ENCODE results near the gene RANBP9. TPM values are rescaled to one million over a fixed set of nuclear protein-coding genes. Genes with fewer than 3 reads are reported as not detected.
A peak's percentile ranks its signal among the peaks of the same experiment; 100 is the strongest.

The RANBP9 gene
- total and polyA plus RNA-seq, 2 of the 13 experiments (the other 11 are each of a cell fraction or from before 2014, with no cell fraction given), result 26.6 to 30.6 TPM

DNA sequence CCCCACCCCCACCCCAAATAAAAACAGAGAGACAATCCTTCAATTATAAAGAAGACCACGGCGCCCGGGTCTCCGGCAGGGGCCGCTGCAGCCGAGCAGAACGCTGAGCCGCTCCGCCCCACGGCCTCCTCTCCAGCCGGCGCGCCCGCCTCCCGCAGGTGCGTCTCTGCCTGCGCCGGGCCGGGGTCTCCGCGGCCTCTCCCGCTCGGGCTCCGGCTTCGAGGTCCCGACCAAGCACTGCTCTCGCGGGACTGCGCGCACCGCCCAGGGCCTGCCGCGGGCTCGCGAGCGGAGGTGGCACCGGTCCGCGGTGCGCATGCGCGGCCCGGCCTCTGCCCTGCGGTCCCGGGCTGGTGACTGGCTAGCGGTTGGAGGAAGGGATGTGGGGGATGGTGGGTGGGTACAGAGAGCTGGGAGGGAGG is 137.5 kb downstream of the RANBP9 start (continued):
- TF ChIP-seq, protein P1, sequence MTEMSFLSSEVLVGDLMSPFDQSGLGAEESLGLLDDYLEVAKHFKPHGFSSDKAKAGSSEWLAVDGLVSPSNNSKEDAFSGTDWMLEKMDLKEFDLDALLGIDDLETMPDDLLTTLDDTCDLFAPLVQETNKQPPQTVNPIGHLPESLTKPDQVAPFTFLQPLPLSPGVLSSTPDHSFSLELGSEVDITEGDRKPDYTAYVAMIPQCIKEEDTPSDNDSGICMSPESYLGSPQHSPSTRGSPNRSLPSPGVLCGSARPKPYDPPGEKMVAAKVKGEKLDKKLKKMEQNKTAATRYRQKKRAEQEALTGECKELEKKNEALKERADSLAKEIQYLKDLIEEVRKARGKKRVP (CRISPR knock-in tag; IDR thresholded peaks at IDR 0.05), result peak in 1 of 2 experiments; percentile 37; a peak in 1 of 4 replicates
- TF ChIP-seq SRY (CRISPR knock-in tag; IDR thresholded peaks at IDR 0.05), result peak; percentile 59; the same call in 1 of the 2 replicates
- TF ChIP-seq, protein P2, sequence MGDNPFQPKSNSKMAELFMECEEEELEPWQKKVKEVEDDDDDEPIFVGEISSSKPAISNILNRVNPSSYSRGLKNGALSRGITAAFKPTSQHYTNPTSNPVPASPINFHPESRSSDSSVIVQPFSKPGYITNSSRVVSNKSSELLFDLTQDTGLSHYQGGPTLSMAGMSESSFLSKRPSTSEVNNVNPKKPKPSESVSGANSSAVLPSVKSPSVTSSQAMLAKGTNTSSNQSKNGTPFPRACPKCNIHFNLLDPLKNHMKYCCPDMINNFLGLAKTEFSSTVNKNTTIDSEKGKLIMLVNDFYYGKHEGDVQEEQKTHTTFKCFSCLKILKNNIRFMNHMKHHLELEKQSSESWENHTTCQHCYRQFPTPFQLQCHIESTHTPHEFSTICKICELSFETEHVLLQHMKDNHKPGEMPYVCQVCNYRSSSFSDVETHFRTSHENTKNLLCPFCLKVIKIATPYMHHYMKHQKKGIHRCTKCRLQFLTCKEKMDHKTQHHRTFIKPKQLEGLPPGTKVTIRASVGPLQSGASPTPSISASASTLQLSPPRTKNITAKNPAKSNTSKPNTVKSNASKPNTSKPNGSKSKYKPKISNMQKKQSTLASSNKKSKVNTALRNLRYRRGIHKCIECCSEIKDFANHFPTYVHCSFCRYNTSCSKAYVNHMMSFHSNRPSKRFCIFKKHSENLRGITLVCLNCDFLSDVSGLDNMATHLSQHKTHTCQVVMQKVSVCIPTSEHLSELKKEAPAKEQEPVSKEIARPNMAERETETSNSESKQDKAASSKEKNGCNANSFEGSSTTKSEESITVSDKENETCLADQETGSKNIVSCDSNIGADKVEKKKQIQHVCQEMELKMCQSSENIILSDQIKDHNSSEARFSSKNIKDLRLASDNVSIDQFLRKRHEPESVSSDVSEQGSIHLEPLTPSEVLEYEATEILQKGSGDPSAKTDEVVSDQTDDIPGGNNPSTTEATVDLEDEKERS (CRISPR knock-in tag; IDR thresholded peaks at IDR 0.05), result no peak
- peak in 1 of 2 experiments; percentile 84; a peak in 2 of 4 replicates for TF ChIP-seq POLR2A (IDR thresholded peaks at IDR 0.05; ENCODE audit: insufficient read depth in 1 of 2, low read depth in 2 of 2, low read length in 2 of 2)
- peak; percentile 41; the same call in 1 of the 2 replicates for TF ChIP-seq HDAC1 (CRISPR knock-in tag; IDR thresholded peaks at IDR 0.05)
- TF ChIP-seq, protein P3, sequence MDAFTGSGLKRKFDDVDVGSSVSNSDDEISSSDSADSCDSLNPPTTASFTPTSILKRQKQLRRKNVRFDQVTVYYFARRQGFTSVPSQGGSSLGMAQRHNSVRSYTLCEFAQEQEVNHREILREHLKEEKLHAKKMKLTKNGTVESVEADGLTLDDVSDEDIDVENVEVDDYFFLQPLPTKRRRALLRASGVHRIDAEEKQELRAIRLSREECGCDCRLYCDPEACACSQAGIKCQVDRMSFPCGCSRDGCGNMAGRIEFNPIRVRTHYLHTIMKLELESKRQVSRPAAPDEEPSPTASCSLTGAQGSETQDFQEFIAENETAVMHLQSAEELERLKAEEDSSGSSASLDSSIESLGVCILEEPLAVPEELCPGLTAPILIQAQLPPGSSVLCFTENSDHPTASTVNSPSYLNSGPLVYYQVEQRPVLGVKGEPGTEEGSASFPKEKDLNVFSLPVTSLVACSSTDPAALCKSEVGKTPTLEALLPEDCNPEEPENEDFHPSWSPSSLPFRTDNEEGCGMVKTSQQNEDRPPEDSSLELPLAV (CRISPR knock-in tag; conservative IDR thresholded peaks at IDR 0.05; ENCODE audit: low read depth), result no peak
- peak; percentile 46; the same call in 1 of the 2 replicates for TF ChIP-seq HCFC1 (IDR thresholded peaks at IDR 0.05; ENCODE audit: low read depth, low read length)
- TF ChIP-seq ZNF790 (CRISPR knock-in tag; IDR thresholded peaks at IDR 0.05; ENCODE audit: borderline replicate concordance), result peak; percentile 16; the same call in 1 of the 2 replicates
- TF ChIP-seq ZNF724P (CRISPR knock-in tag; IDR thresholded peaks at IDR 0.05; ENCODE audit: borderline replicate concordance), result peak; percentile 55; the same call in 1 of the 2 replicates
- TF ChIP-seq DR1 (CRISPR knock-in tag; IDR thresholded peaks at IDR 0.05), result peak; percentile 22; the same call in 1 of the 2 replicates
- 0 out of 2 replicates have a peak, but pooled peaks have one; percentile 11 for TF ChIP-seq MTA1 (CRISPR knock-in tag; IDR thresholded peaks at IDR 0.05; ENCODE audit: borderline replicate concordance)
- no peak; the same call in 1 of the 2 replicates for TF ChIP-seq MAZ (IDR thresholded peaks at IDR 0.05; ENCODE audit: borderline replicate concordance, low read depth, low read length)
- TF ChIP-seq MAZ (CRISPR knock-in tag; IDR thresholded peaks at IDR 0.05; ENCODE audit: low read depth), result peak; percentile 37; the same call in 1 of the 2 replicates
- TF ChIP-seq ISL2 (CRISPR knock-in tag; IDR thresholded peaks at IDR 0.05), result 0 out of 2 replicates have a peak, but pooled peaks have one; percentile 15
- TF ChIP-seq FOXK2 (IDR thresholded peaks at IDR 0.05), result no peak
- TF ChIP-seq ATF7-NPFF (CRISPR knock-in tag; IDR thresholded peaks at IDR 0.05; ENCODE audit: low read depth), result peak; percentile 81
- peak; percentile 99 for TF ChIP-seq HNRNPK (IDR thresholded peaks at IDR 0.05; ENCODE audit: low read depth, low read length, poor library complexity, severe bottlenecking)
- TF ChIP-seq MIXL1 (CRISPR knock-in tag; IDR thresholded peaks at IDR 0.05), result peak; percentile 8; the same call in 1 of the 2 replicates
- TF ChIP-seq, protein P4, sequence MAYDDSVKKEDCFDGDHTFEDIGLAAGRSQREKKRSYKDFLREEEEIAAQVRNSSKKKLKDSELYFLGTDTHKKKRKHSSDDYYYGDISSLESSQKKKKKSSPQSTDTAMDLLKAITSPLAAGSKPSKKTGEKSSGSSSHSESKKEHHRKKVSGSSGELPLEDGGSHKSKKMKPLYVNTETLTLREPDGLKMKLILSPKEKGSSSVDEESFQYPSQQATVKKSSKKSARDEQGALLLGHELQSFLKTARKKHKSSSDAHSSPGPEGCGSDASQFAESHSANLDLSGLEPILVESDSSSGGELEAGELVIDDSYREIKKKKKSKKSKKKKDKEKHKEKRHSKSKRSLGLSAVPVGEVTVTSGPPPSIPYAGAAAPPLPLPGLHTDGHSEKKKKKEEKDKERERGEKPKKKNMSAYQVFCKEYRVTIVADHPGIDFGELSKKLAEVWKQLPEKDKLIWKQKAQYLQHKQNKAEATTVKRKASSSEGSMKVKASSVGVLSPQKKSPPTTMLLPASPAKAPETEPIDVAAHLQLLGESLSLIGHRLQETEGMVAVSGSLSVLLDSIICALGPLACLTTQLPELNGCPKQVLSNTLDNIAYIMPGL (CRISPR knock-in tag; IDR thresholded peaks at IDR 0.05; ENCODE audit: borderline replicate concordance in 1 of 2, low read depth in 1 of 2), result peak in 1 of 2 experiments; percentile 18; a peak in 2 of 4 replicates
- no peak for TF ChIP-seq FOSL1 (CRISPR knock-in tag; IDR thresholded peaks at IDR 0.05; ENCODE audit: borderline replicate concordance)
- peak; percentile 82 for TF ChIP-seq ARNT2 (CRISPR knock-in tag; IDR thresholded peaks at IDR 0.05; ENCODE audit: low read depth)
- 0 out of 2 replicates have a peak, but pooled peaks have one; percentile 62 for TF ChIP-seq ZNF563 (CRISPR knock-in tag; IDR thresholded peaks at IDR 0.05)
- TF ChIP-seq POLR2G (IDR thresholded peaks at IDR 0.05; ENCODE audit: low read depth, low read length), result peak; percentile 81
